HepG2 (cell line): Measurements from ENCODE around the gene MMP23B. TPM values are rescaled to one million over a fixed set of nuclear protein-coding genes. Genes with fewer than 3 reads are reported as not detected.

Experiments used
- AGO1 ChIP-seq: fragments of 200-400 bp; formaldehyde crosslinking; IDR thresholded peaks from 2 replicates; pipeline ENCODE4 v1.6.1; 2017; ENCODE audit warnings: mild to moderate bottlenecking, low read depth, low read length, moderate library complexity; ENCODE audit not compliant: poor library complexity, severe bottlenecking
- CERS6 ChIP-seq: sonication (generic); formaldehyde crosslinking; IDR thresholded peaks from 2 replicates; pipeline ENCODE4 v1.5.0; 2020; ENCODE audit warnings: missing genetic modification reagents
- JARID2 ChIP-seq: sonication (generic); formaldehyde crosslinking; IDR thresholded peaks from 2 replicates; pipeline ENCODE4 v1.8.1; 2023; ENCODE audit warnings: missing genetic modification reagents, inconsistent platforms; ENCODE audit not compliant: insufficient replicate concordance
- KLF13 ChIP-seq: sonication (generic); formaldehyde crosslinking; IDR thresholded peaks from 2 replicates; pipeline ENCODE4 v1.4.0; 2020; ENCODE audit warnings: mild to moderate bottlenecking, missing genetic modification reagents
- MED1 ChIP-seq: sonication (generic); formaldehyde crosslinking; IDR thresholded peaks from 2 replicates; pipeline ENCODE4 v1.4.0; 2020; ENCODE audit warnings: missing genetic modification reagents
- SMAD9 ChIP-seq: sonication (generic); formaldehyde crosslinking; IDR thresholded peaks from 2 replicates; pipeline ENCODE4 v1.5.1; 2020; ENCODE audit warnings: mild to moderate bottlenecking, missing genetic modification reagents
- SMARCC2 ChIP-seq: fragments of 450-650 bp; IDR thresholded peaks from 2 replicates; pipeline ENCODE4 v1.6.1; 2017; ENCODE audit warnings: antibody characterized with exemption, mild to moderate bottlenecking
- SOX13 ChIP-seq, 3 experiments: fragments of 450-650 bp in 1 of 3; sonication (generic) in 1 of 3; formaldehyde crosslinking in 1 of 3; IDR thresholded peaks in 2 of 3; conservative IDR thresholded peaks in 1 of 3; 2 replicates each; pipeline versions ENCODE4 v1.5.0 to v1.6.1; 2016 to 2020; ENCODE audit warnings: antibody characterized with exemption in 1 of 3, mild to moderate bottlenecking in 1 of 3, missing compliant biosample characterization in 1 of 3, missing genetic modification reagents in 1 of 3, moderate library complexity in 1 of 3
- SP1 ChIP-seq, 2 experiments: fragments of 450-650 bp in 1 of 2; sonication (generic) in 1 of 2; formaldehyde crosslinking in 1 of 2; IDR thresholded peaks; 2 replicates each; pipeline versions ENCODE4 v1.4.0 to v1.6.1; 2016 to 2020; ENCODE audit warnings: missing genetic modification reagents in 1 of 2
- ZBTB25 ChIP-seq: IDR thresholded peaks from 2 replicates; pipeline ENCODE4 v1.6.1; 2018; ENCODE audit warnings: missing genetic modification reagents
- ZNF280D ChIP-seq: sonication (generic); formaldehyde crosslinking; IDR thresholded peaks from 2 replicates; pipeline ENCODE4 v1.5.1; 2020; ENCODE audit warnings: mild to moderate bottlenecking, missing genetic modification reagents
- ZNF343 ChIP-seq: sonication (generic); formaldehyde crosslinking; IDR thresholded peaks from 2 replicates; pipeline ENCODE4 v1.4.0; 2020; ENCODE audit warnings: mild to moderate bottlenecking, missing genetic modification reagents
- ZNF496 ChIP-seq: sonication (generic); formaldehyde crosslinking; IDR thresholded peaks from 2 replicates; pipeline ENCODE4 v1.8.1; 2023; ENCODE audit warnings: mild to moderate bottlenecking, moderate library complexity, missing genetic modification reagents; ENCODE audit not compliant: insufficient replicate concordance
- ZNF639 ChIP-seq: conservative IDR thresholded peaks from 2 replicates; pipeline ENCODE4 v1.6.1; 2018; ENCODE audit warnings: missing genetic modification reagents
- polyA plus RNA-seq, 8 experiments: library from polyadenylated mRNA; depleted of rRNA in 3 of 8; stranded (reverse) in 7 of 8; unstranded in 1 of 8; fragments of >200 nt; fragmentation: Illumina TruSeq in 4 of 8; extraction: Trizol in 4 of 8; gene quantifications; 2 replicates each; pipeline versions ENCODE4 v1.2.1 to v1.2.3, GENCODE V29; 2011 to 2016; ENCODE audit warnings: low read depth in 4 of 8, missing spikeins in 1 of 8, mixed read lengths in 1 of 8; ENCODE audit not compliant: insufficient read depth in 1 of 8
- total RNA-seq, 5 experiments: library from RNA; depleted of rRNA; stranded (reverse); fragments of >200 nt; fragmentation: Illumina TruSeq; extraction: Trizol; gene quantifications; 2 replicates each; pipeline ENCODE4 v1.2.3, GENCODE V29; 2016; ENCODE audit warnings: low read depth in 1 of 5
- TF ChIP-seq, protein P1 (sequence below): sonication (generic); formaldehyde crosslinking; IDR thresholded peaks from 2 replicates; pipeline ENCODE4 v1.5.0; 2020; ENCODE audit warnings: mild to moderate bottlenecking, missing genetic modification reagents
- TF ChIP-seq, protein P2 (sequence below): IDR thresholded peaks from 2 replicates; pipeline ENCODE4 v1.6.1; 2016; ENCODE audit warnings: missing biosample characterization, missing genetic modification reagents, low read depth

MMP23B gene
- total and polyA plus RNA-seq, 2 of the 13 experiments (the other 11 are each of a cell fraction or from before 2014, with no cell fraction given) = 0.61 to 0.75 TPM

GRCh38 chr1:1615256-1616044 is 16.5 kb upstream of the MMP23B start, which contains the start of gene MIB2 (continued):
- TF ChIP-seq, protein P1, sequence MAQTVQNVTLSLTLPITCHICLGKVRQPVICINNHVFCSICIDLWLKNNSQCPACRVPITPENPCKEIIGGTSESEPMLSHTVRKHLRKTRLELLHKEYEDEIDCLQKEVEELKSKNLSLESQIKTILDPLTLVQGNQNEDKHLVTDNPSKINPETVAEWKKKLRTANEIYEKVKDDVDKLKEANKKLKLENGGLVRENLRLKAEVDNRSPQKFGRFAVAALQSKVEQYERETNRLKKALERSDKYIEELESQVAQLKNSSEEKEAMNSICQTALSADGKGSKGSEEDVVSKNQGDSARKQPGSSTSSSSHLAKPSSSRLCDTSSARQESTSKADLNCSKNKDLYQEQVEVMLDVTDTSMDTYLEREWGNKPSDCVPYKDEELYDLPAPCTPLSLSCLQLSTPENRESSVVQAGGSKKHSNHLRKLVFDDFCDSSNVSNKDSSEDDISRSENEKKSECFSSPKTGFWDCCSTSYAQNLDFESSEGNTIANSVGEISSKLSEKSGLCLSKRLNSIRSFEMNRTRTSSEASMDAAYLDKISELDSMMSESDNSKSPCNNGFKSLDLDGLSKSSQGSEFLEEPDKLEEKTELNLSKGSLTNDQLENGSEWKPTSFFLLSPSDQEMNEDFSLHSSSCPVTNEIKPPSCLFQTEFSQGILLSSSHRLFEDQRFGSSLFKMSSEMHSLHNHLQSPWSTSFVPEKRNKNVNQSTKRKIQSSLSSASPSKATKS (CRISPR knock-in tag) = no peak
- TF ChIP-seq KLF13 (no peak), ZBTB25 (CRISPR knock-in tag) (peak; percentile 46; the same call in 1 of the 2 replicates), MED1 (peak; percentile 52; the same call in 1 of the 2 replicates), JARID2 (peak; percentile 26), SP1 (IDR thresholded peaks at IDR 0.05) (no peak), SP1 (CRISPR knock-in tag; IDR thresholded peaks at IDR 0.05) (peak; percentile 97), ZNF496 (no peak), AGO1 (no peak), SMARCC2 (no peak), ZNF639 (CRISPR knock-in tag) (peak; percentile 78), CERS6 (no peak), ZNF280D (CRISPR knock-in tag) (no peak), SOX13 (IDR thresholded peaks at IDR 0.05) (no peak), SOX13 (CRISPR knock-in tag; conservative IDR thresholded peaks at IDR 0.05 in 1 of 2, IDR thresholded peaks at IDR 0.05 in 1 of 2) (peak in 1 of 2 experiments; percentile 6; a peak in 1 of 4 replicates), SMAD9 (CRISPR knock-in tag) (no peak), ZNF343 (CRISPR knock-in tag) (peak; percentile 56; the same call in 1 of the 2 replicates)
- TF ChIP-seq, protein P2, sequence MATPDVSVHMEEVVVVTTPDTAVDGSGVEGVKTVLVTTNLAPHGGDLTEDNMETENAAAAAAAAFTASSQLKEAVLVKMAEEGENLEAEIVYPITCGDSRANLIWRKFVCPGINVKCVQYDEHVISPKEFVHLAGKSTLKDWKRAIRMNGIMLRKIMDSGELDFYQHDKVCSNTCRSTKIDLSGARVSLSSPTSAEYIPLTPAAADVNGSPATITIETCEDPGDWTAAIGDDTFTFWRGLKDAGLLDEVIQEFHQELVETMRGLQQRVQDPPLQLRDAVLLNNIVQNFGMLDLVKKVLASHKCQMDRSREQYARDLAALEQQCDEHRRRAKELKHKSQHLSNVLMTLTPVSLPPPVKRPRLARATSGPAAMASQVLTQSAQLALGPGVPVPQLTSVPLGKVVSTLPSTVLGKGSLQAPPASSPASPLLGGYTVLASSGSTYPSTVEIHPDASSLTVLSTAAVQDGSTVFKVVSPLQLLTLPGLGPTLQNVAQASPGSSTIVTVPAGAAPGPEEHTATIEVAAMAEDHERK = peak; percentile 77
